Ammon's horn (tissue), 1 donor: ENCODE results near the gene STRIP2.
"Not testable (repeated sequence)": the region's sequence is repeated elsewhere in the genome, so short reads cannot be mapped to it uniquely, and the experiment has no call there.

Experiments
- DNase-seq: peaks from one replicate; pipeline ENCODE4 v3.0.0-alpha.2; 2016; ENCODE audit warnings: low spot score

Gene STRIP2

DNA sequence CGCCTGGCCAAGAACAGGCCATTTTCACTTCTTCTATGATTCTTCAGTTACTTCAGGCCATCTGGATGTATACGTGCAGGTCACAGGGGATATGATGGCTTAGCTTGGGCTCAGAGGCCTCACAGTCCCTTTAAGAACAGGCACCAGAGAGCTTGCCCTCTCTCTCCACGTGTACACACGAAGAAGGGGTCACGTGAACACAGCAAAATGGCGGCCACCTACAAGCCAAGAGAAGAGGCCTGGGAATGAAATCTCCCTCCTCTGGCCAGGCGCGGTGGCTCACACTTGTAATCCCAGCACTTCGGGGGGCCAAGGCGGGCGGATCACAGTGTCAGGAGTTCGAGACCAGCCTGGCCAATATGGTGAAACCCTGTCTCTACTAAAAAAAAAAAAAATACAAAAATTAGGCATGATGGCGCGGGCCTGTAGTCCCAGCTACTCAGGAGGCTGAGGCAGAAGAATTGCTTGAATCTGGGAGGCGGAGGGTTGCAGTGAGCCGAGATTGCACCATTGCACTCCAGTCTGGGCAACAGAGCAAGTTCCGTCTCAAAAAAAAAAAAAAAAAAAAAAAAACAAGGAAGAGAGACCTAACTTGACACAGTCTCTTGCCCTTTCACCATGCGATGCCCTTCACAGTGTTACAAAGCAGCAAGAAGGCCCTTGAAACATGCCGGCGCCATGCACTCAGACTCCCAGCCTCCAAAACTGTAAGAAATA, 100.5 kb downstream of the STRIP2 start:
- not testable (repeated sequence) for DNase-seq

DNA sequence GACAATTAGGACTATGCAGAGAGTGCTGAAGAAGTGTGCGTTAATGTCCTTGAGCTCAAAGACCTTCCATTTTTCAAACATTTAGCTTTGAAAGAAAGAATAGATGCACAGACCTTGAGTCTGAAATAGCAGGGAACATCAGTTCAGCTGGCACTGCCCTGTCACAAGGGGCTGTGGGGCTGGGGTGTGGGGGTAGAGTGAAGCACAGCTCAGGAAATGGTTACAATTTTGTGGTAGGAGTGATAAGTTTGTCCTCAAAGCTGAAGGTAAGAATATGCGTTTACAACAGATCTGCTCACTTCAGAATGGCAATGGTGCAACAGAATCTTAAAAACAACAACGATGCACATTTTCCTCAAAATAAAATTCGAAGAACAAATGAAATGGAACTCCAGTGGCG, 101.7 kb downstream of the STRIP2 start:
- DNase-seq: no peak

- no peak for DNase-seq
These were observed 102.1 kb downstream of the STRIP2 start for GRCh38 chr7:129536323-129536722.
